ENCODE measurements around the gene ARL15.
"Not testable (repeated sequence)": the region's sequence is repeated elsewhere in the genome, so short reads cannot be mapped to it uniquely, and the experiment has no call there.

Gene ARL15

GRCh38 chr5:53856506-53856905, 453.9 kb downstream of the ARL15 start:
- ATAC-seq (no peak), DNase-seq (no peak)
- Mint-ChIP-seq H3K9me3 (peaks cover 24% of the 10 kb centered on the region), H3K36me3 (ENCODE audit: low read depth) (peaks cover 2% of the 10 kb centered on the region), H3K4me1 (no peaks in the 10 kb centered on the region), H3K27me3 (peaks cover 5% of the 10 kb centered on the region), H3K27ac (no peak overlapping the region), H3K4me3 (no peak overlapping the region)

GRCh38 chr5:53836851-53837430, 473.4 kb downstream of the ARL15 start:
- not testable (repeated sequence) for H3K36me3 Mint-ChIP-seq (ENCODE audit: low read depth); H3K4me3 Mint-ChIP-seq; H3K4me1 Mint-ChIP-seq; ATAC-seq; DNase-seq; H3K27ac Mint-ChIP-seq; H3K27me3 Mint-ChIP-seq
- H3K9me3 Mint-ChIP-seq, result peaks cover 18% of the 10 kb centered on the region

- Mint-ChIP-seq H3K27me3 (peaks cover 2% of the 10 kb centered on the region), H3K4me3 (no peak overlapping the region), H3K36me3 (ENCODE audit: low read depth) (no peaks in the 10 kb centered on the region), H3K9me3 (peaks cover 5% of the 10 kb centered on the region), H3K27ac (no peak overlapping the region), H3K4me1 (no peaks in the 10 kb centered on the region)
- no peak for ATAC-seq
- no peak for DNase-seq
Observed at GRCh38 chr5:53834500-53834899, 475.9 kb downstream of the ARL15 start.
